NCI-H2107 treated with DMSO at 0.1 percent for 48 hours (cell line): ENCODE data around the gene TGFBI.

Experiments used
- DNase-seq: peaks from one replicate; lab custom pipeline; 2025; ENCODE audit not compliant: unreplicated experiment; lab: John Stamatoyannopoulos, UW

TGFBI gene

DNA sequence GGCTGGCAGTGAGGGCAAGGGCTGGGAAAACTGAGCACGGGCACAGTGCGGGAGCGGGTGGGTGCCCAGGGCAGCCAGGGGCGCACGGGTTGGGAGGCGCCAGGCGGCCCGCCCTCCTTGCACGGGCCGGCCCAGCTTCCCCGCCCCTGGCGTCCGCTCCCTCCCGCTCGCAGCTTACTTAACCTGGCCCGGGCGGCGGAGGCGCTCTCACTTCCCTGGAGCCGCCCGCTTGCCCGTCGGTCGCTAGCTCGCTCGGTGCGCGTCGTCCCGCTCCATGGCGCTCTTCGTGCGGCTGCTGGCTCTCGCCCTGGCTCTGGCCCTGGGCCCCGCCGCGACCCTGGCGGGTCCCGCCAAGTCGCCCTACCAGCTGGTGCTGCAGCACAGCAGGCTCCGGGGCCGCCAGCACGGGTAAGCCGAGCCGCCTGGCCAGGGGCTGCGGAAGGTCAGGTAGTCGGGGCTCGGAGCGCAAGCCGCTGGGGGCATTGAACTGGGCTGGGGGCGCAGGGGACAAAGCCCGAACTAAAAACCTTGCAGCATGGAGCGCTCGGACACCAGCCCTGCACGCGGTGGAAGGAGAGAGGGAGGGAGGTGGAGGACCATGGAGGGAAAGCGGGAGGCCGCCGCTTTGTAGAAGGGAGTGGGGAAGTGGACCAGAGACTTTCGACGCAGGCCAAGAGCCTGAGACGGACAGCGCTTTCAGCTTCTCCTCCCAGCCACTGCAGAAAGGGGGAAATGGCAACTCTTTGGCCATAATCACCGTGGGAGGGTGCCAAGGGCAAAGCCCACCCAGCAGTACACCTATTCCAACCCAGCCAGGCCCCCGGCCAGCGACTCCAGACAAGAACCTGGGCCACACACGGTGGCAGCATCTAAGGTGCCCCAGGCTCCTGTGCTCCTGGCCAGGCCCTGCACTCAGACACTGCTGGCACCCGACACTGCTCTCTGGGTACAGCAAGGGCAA is at the start of gene TGFBI:
Gene TGFBI (plus strand): TSS at position 207 of the 961 bp plus-strand sequence. CDS start 68 bp downstream, at position 275.
- no peak for DNase-seq

DNA sequence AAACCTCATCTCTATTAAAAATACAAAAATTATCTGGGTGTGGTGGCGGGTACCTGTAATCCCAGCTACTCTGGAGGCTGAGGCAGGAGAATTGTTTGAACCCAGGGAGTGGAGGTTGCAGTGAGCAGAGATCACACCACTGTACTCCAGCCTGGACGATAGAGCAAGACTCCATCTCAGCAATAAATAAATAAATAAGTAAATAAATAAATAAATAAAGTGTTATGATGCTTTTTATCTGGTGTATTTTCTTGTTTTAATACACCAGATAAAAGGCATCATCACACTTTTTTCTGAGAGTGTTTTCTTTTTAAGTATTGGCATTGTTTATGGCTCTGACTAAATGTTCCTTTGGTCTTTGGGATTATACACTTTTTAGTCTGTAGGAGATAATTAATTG is 49.8 kb upstream of the TGFBI start:
- DNase-seq = no peak

DNA sequence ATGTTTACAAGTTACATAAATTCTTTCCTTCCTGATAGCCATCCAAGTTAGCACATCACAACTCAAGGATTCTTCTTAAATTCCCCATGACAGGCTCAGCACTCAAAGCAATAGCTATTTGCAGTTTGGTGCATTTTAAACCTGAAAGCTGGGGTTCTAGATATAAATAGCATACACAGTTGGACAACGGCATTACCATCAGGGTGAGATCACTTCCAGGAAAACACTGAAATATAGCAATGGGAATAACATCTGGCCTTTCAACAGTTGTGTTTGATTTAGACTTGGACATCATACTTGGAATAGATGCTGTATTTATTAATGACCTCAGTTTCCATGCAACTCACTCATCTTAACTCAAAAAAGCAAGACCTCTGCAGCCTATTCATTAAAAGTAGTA is 49.3 kb upstream of the TGFBI start:
- DNase-seq = no peak

DNA sequence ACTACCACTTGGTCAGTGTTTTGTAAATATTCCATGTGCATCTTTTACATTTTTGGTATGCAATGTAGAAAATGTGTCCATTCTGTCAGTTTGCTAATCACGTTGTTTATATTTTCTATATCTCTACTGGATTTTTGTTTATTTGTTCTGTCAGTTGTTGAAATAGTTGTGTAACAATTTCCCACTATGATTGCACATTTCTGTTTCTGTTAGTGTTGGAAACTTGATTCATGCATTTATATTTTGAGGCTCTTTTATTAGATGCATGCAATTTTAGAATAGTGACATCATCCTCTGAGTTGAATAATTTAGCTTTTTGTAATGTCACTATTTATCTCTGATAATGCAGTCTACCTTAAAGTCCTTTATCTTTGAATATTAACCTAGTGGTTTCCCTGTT is 48.2 kb upstream of the TGFBI start:
- DNase-seq = no peak

DNA sequence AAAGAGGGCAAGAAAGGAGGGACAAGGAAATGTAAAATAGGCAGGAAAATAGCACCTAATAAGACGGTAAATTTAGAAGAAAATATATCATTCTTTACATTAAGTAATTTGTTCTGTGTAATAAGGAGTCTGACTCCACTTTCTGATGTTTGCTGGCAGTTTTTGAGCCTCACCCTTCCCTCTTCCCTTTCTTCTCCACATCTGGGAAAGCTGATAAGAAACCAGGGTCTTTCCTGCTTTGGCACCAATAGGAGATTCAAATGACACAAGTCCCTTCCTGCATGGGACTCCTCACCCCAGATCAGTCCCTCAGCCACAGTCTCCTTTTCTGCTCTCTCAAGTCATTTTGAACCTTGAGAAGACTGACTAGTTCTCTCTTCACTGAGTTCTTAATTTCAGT is 42.8 kb upstream of the TGFBI start:
- DNase-seq = no peak

DNA sequence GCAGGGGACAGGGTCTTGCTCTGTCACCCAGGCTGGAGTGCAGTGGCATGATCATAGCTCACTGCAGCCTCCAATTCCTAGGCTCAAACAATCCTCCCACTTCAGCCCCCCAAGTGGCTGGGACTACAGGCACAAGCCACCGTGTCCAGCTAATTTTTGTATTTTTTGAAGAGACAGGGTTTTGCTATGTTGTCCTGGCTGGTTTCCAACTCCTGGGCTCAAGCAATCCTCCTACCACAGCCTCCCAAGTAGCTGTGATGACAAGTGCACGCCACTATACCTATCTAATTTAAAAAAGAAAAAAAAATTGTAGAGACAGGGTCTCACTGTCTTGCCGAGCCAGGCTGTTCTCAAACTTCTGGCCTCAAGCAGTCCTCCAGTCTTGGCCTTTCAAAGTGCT is 42.4 kb upstream of the TGFBI start:
- no peak for DNase-seq

DNA sequence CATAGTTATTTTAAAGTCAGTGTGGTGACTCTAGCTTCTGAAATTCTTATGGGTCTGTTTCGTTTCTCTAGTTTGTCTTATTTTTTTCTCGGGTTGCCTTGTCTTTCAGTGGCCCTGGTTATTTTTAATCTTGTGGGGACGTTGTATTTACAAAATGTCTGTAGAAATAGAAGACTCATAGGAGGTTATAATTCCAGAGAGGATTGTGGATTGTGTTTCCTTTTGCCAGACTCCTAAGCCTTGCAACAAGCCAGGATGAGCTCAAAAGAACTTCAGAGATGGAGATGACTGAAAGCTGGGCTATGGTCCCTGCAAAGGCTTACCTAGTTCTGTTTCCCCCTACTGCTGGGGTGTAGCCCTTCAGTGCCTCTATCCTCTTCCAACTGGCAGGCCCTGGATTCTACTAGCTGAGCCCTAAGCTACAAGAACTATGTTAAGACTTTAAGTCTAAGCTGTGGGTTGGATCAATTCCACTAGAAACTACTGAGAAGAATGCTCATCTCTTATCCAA is 41.8 kb upstream of the TGFBI start:
- no peak for DNase-seq

DNA sequence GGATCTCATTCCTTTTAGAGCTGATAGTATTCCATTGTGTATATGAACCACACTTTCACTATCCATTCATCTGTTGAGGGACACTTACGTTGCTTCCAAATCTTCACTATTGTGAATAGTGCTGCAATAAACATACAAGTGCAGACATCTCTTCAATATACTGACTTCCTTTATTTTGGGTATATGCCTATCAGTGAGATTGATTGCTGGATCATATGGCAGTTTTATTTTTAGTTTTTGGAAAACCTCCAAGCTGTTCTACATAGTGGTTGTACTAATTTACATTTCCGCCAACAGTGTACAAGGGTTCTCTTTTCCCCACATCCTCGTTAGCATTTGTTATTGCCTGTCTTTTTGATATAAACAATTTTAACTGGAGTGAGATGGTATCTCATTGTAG is 40.2 kb upstream of the TGFBI start:
- no peak for DNase-seq

DNA sequence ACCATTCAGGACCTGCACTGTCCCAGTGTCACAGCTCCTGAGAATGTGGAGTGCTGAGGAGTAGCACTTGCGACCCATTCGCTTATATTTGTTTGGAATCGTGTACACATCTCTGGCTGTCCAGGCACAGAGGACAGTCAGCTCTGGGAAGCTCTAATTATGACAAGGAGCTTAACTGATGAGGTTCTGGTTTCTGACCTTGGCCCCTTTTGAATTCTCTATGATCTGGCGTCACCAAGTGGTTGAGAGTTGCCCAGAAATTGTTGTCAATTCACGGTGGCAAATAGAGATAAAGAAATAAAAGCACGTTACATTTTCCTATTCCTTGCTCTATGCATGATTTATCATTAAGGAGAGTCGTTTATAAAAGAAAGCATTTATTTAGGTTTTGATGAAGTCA is 39.1 kb upstream of the TGFBI start:
- no peak for DNase-seq

DNA sequence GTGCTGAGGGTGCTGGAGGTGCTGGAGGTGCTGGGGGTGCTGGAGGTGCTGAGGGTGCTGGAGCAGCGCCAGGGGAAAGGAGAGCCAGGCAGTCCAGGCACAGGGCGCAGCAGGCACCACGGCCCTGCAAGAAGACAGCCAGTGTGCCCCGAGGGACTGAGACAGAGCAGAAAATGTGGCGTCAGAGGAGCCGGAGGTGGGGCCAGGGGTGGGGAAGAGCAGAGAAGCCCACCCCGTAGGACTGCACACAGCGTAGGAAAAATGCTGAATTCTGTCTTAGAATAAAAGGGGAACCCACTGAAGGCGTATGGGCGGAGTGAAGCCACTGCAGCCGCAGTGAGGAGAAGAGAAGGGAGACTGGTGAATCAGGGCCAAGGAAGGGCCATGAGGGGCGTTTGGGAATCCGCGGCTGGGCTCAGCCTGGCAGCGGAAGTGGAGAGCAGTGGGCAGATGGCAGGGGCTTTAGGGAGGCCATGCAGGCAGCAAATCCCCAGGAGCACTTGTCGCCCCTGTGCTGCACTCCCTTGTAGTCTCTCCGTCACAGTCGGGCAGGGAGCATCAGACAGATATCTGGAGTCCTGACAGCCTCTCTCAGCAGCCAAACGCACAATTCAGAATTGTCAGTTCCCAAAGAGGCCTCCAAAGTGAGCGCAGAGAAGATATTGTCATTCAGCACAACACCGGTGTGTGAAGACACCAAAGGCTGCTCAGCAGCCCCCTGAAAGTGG is 38.1 kb upstream of the TGFBI start:
- DNase-seq = no peak

DNA sequence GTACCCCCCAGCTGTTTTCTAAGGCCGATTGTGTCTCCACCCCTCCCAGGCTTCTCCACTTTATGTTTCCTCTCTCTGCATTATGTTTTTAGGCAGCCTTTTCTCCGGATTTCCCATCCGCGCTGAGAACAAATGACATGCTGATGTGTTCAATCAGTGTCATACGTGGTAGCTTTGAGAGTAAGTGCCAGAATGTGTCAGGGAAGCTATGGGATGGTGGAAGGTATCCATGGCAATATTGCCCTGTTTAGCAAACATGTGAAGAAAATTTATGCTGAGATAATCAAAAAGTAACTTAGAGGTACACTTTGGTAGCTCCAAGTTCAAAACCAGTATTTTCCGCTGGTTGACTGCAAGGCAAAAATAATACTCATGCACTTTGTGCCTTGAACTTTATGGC is 37.4 kb upstream of the TGFBI start:
- DNase-seq = no peak

DNA sequence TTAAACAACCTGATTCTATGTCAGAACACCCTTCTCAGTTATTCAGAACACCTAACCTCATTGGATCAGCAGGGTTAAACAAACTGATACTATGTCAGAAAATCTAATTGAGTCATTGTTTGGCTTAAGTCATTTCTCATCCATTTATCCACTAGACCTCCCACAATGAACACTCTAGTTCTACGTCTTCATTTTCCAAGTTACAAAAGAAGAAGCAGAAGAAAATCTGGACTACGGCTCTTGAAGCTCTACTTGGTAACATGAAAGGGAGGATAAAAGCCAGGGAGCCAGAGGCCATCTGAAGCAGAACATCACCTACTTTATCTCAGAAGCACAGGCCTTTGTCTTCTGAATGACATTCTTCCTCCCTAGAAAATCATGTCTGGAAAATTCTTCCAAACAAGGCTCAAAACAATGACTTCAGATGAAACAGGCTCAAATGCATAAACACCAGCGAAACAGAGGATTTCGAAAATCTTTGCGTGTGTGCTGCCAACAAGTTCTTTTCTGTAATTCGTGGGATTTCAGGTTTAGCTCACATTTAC is 35.4 kb upstream of the TGFBI start:
- DNase-seq = no peak

DNA sequence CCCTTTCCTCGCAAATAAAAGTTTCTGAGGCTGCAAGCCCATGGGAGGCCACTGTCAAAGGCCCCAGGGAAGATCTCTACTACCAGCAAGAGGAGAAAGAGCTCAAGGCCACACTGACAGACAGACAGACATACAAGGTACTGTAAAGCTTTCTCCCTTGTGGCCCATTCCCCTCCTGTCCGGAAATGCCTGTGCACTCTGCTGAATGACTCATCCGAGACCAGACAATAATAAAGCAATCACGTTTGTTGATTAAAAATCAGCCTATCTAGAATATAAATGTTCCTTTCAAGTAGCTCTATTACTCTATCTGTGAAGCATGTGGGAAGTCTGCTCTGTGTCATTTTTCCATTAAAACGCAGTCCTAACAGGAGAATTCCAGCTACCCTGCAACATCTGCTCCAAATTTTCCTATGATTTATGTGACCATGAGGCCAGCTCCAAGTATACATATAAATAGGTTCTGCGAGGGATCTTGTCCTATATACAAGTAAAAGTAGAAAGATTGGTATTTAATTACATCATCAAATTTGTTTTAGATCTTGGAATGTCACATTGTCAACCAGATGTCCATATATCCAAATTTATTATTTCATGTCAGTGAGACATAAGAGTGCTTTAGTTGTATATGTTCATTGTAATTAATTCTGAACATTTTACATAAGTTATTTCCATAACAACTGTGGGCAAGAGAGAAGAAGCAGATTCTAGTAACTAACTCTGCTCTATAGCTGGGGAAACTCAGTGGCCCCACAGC is 34.7 kb upstream of the TGFBI start:
- no peak for DNase-seq

DNA sequence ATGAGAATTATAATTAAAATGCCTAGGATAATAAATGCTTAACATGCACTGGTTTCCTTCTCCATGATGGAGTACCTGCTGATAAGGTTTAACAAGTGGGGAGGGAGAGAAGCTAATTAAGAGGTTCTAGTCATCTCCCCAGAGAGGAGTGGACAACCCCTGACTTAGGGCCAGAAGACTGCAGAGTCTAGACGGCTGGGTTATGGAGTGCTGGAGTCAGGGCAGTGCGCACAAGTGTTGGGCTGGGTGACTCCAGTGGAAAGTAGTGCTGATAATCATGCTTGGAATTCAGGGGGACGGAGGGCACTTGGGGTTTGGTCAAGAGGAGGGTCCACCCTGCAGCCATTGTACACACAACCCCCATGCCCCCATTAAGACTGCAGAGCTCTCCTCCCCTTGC is 32.8 kb upstream of the TGFBI start:
- no peak for DNase-seq

DNA sequence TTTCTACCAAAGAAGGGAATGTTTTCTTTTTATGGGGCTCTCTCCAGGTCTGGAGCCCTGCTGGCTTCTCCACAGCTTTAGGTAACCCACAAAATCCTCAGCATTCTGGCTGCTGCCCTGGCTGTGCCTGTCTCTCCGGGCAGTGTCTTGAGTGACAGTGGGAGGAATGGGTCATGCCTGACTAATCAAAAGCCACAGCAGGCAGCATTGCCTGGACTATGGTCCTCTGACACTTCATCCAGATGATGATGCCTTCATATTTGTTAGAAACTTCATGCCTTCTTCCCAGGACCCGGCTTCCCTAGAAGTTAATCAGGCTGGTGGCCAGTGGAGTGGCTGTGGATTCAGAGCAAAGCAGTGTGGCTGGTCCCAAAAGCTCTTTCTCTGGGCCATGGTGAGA is 32.2 kb upstream of the TGFBI start:
- no peak for DNase-seq

DNA sequence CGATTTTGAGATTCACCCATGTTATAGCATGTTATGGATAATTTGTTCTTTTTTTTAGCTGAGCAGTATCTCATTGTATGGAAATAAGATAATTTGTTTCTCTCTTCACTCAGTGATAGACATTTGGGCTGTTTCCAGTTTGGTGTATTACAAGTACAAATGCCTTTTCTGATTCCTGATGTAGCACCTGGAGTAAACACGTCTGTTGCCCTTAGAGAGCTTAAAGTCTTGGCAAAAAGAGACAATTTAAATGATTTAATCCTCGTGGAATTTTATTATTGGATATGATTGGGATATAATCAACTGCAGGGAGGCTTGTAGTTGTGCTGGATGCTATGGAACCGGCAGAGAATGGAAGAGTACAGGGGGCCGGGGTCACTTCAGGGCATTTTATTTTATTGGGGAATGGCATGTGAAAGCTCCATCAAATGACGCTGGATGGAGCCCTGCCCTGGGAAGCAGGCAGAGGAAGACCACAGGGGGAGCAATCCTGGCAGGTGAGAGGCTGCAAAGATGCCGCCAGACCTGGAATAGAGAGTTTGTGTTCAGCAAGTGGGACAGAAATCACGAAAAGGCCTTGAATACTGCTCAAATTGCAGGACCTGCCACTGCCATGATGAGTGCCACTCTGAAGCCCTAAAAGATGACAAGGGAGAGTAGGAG is 31.0 kb upstream of the TGFBI start:
- no peak for DNase-seq

DNA sequence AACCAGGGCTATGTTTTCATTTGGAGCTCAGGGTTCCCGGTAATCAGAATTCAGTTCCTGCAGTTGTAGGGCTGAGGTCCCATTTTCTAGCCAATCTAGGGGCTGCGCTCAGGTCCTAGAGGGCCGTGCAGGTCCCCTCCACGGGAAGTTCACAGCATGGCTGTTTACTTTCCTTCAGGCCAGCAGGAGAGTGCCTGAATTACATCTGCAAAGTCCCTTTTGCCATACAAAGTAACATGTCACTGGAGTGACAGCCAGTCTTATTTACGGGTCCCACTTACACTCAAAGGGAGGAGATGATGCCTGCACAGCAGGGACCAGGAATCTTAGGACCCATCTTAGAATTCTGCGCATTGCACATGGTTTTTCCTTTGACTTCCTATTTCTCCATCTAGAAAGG is 29.9 kb upstream of the TGFBI start:
- DNase-seq = no peak

DNA sequence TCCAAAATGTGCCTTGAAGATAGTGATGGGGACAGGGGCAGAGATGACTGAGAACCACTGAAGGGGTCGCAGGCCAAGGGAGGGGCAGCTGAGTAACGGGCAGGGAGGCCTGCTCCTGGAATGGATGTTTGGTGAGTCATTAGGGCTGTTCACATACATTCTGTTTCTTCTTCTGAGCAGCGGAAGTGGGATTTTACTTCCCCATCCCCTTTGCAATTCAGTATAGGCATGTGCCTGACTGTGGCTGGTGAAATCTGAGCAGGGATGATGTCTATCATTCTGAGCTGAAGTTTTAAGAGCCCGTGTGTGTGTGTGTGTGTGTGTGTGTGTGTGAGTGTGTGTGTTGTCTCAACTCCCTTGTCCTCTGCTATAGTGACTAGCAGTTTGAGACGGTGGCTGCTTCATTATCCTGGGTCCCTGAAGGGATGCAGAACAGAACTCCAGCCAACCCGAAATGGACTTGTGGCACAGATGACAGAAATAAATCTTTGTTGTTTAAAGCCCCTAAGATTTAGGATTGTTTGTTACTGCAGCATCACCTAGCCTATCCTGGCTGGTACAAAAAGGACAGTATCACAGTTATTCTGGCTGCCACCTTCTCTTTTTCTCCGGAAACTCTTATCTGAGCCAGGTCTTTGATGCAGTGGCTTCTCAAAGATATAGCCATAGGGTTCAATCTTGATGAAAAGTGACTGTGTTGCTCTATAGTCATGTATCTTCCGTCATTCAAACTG is 29.2 kb upstream of the TGFBI start:
- DNase-seq = no peak

DNA sequence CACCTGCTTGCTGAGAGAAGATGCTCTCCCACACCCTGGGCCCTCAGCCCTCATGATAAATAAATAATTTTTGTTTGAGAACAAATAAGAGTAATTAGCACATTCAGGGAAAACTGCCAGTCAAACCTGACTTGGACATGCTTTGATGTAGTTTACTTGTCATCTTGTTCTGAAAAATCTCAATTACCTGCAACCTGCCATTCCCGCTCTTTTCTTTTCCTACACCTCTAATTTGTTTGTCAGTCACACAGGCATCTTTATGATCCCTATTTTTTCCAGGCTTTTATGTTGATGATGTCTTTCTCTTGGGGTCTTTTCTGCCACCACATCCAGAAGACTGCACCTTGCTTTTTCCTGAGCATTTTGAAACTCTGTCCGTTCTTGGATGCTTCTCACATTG is 28.6 kb upstream of the TGFBI start:
- no peak for DNase-seq

DNA sequence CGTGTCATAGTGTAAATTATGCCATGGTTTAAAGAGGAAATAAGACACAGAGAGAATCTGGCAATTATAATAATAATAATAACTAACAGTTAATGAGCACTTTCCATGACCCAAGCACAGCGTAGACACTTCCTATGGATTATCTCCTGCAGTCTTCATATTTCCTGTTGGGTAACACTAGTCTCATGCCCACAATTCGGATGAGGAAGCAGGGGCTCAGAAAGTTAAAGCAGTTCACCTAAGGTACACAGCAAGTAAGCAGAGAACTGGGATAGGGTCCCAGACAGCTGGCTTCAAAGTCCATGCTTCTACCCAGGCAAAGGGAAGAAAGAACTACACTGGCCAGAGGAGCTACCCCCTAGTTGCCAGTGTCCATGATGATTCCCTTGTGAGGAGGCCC is 27.9 kb upstream of the TGFBI start:
- no peak for DNase-seq
